Skeletal muscle cell (primary cell): ENCODE measurements around the gene MAP2K6.

Experiments
- DNase-seq: peaks from one replicate; pipeline ENCODE4 v3.0.0-alpha.2; 2010; ENCODE audit warnings: low read depth
- H3K4me3 ChIP-seq: 2 replicates; pipeline ENCODE4 v1.5.1; 2011; ENCODE audit warnings: low read depth, mild to moderate bottlenecking, control low read depth, low read length, moderate library complexity

The MAP2K6 gene

DNA sequence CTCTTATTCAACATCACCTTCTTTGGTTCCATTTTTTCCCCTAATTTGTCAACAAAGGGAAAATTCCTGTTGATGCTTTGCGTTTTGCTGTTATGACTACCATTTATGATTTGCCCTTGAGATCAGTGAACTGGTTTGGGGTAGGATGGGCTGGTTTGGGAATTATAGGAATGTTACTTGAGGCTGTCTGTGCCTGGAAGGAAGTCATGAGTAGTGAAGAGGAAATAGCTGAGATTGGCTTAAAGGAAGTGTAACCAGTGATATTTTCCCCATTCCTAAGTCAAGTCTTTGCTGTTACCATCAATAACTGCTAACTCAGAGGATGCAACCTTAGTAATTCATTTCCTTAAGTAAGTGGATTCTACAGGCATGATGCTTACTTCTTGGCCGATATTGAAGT is 179.2 kb downstream of the MAP2K6 start:
- no peak overlapping the region for H3K4me3 ChIP-seq
- DNase-seq, result no peak

DNA sequence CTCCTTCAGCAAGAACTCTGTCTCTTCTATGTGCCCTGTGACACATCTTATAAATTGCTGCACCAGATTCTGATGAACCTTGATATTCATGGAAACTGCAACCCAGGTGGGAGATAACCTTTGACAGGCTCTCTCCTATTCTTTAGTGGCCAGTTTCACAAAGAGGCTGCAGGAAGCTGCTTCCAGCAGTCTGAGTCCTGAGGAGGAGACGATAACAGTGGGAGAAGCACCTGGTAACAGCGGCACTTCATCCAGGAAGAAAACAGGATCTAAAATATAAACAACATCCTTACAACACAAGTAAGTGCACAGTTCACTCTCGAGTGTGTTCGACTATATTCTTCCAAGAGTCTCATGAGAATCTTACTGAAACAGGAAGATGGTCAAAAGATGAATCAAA is 180.1 kb downstream of the MAP2K6 start:
- no peak for DNase-seq
- no peak overlapping the region for H3K4me3 ChIP-seq

DNA sequence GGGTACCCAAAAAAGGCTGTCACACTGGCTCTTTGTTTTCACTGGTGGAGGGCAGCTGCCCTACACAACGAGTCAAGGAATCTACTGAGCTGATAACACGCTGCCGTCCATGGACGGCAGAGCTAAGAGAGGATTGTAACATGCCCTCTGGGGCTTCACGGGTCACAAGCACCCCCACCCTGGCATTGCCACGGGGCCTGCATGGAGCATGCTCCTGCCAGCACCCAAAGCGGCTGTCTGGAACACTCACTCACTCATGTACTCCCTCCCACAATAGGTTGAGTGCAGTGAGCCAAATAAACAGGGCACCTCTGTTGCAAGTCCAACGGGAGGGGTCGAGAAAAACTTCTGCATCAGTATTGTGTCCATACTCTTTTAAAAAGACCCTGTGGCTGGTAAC is 181.6 kb downstream of the MAP2K6 start:
- H3K4me3 ChIP-seq, result no peak overlapping the region
- no peak for DNase-seq

DNA sequence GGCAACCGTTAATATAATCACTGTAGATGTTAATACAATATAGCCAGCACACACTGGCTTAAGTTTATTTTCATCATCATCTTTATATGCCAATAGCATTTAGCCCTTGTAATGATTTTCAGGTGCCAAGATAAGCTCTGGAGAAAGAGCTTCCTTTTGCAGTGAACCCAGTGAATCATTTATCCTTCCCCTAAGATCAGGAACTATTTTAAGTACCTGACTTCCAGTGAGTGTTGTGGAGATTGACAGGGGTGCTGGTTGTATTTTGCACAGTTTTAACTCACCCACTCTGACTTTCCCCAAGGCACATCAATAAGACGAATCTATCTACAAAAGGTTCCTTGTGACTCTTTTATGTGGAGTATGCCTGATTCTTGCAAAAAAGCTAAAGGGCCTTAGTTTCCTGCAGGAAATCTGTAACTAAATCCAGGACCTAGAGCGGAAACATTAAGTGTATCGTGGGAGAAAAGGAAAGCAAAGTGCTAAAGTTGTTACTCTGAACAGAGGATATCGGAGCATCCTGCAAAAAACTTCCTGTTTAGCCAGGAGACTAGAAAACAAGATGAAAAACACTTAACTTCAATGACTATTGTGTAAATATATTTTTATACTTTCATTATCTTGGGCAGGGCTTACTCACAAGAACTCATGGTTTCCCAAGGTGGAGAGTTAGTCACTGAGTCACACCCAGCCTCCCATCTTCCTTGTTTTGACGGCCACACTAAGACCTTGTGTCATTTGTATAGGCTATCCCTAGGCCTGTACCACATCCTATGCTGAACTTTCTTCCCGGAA is 183.6 kb downstream of the MAP2K6 start:
- no peak overlapping the region for H3K4me3 ChIP-seq
- no peak for DNase-seq

DNA sequence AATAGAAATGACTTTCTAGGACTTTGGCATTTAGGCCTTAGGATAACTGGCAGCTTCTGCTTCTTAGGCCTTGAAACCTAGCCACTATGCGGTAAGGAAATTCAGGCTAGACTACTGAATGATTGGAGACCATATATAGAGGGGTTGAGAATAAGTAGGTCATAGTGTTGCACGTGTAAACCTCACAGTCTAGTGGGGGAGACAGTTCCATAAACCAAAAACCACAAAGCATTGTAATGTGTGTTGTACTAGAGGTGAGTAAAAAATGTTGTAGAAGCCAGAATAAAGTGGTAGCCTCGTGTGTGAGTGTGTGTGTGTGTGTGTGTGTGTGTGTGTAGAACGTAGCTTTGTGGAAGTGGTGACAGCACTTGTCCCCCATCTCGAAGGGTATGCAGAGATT is 188.5 kb downstream of the MAP2K6 start:
- no peak for DNase-seq
- H3K4me3 ChIP-seq, result no peak overlapping the region
